Endothelial cell of umbilical vein (primary cell): ENCODE results near the gene ORMDL1. TPM values are rescaled to one million over a fixed set of nuclear protein-coding genes. Genes with fewer than 3 reads are reported as not detected.

ENCODE experiments used
- BruUV-seq: library from RNA; stranded (reverse); fragments of 400-500 nt; replicated peaks from 2 replicates; lab custom pipeline; 2021; lab: Mats Ljungman, UMichigan
- CTCF ChIA-PET: fragments of 300-600, 350-600 bp; sonication (Branson Sonifier 250); formaldehyde crosslinking; loops from one replicate; lab custom pipeline; 2021; ENCODE audit warnings: antibody characterized with exemption, inconsistent platforms; lab: Charles Lee
- POLR2A ChIA-PET: fragments of 300-600, 350-600 bp; sonication (Branson Sonifier 250); formaldehyde crosslinking; loops from one replicate; lab custom pipeline; 2021; ENCODE audit warnings: antibody characterized with exemption, inconsistent platforms; lab: Charles Lee
- DNase-seq: peaks from one replicate; pipeline ENCODE4 v3.0.0-alpha.2; 2011; ENCODE audit warnings: low read depth, low spot score
- FAIRE-seq: peaks from 2 replicates; lab custom pipeline; 2011; peaks lifted over from hg19 to GRCh38; lab: Jason Lieb, UNC
- H2AFZ ChIP-seq: 2 replicates; pipeline ENCODE4 v1.6.0; 2012; ENCODE audit warnings: low read depth, low read length, control low read depth, inconsistent platforms
- H3K27ac ChIP-seq: 2 replicates; pipeline ENCODE4 v1.5.1; 2011; ENCODE audit warnings: low read depth, mild to moderate bottlenecking, control low read depth, low read length, moderate library complexity; ENCODE audit not compliant: insufficient read depth
- H3K27me3 ChIP-seq, 2 experiments: 2 replicates each; pipeline versions ENCODE4 v1.6.0 to v1.6.1; 2011; ENCODE audit warnings: low read length in 2 of 2, mixed read lengths in 1 of 2; ENCODE audit not compliant: control insufficient read depth in 2 of 2, insufficient read depth in 2 of 2
- H3K36me3 ChIP-seq, 2 experiments: 2 replicates in 1 of 2; 3 replicates in 1 of 2; pipeline ENCODE4 v1.5.1; 2011; ENCODE audit warnings: low read length in 2 of 2, mild to moderate bottlenecking in 1 of 2, moderate library complexity in 1 of 2; ENCODE audit not compliant: control insufficient read depth in 2 of 2, insufficient read depth in 2 of 2; ENCODE audit errors: extremely low read depth in 1 of 2
- H3K4me1 ChIP-seq: 3 replicates; pipeline ENCODE4 v1.5.1; 2011; ENCODE audit warnings: mild to moderate bottlenecking, low read length; ENCODE audit not compliant: control insufficient read depth, insufficient read depth; ENCODE audit errors: extremely low read depth
- H3K4me2 ChIP-seq: 2 replicates; pipeline ENCODE4 v1.6.1; 2011; ENCODE audit warnings: low read length, control low read depth, mixed read lengths; ENCODE audit not compliant: insufficient read depth
- H3K4me3 ChIP-seq, 3 experiments: fragments of 200-600 bp in 1 of 3; sonication (generic), shearing (Covaris generic) in 1 of 3; replicated peaks in 1 of 3; 2 replicates each; pipeline ENCODE4 v1.5.1; 2011 to 2016; ENCODE audit warnings: control low read depth in 3 of 3, low read length in 3 of 3, mild to moderate bottlenecking in 2 of 3, inconsistent platforms in 1 of 3, low read depth in 1 of 3, moderate library complexity in 1 of 3; ENCODE audit not compliant: insufficient read depth in 1 of 3
- H3K79me2 ChIP-seq: 2 replicates; pipeline ENCODE4 v1.6.0; 2012; ENCODE audit warnings: low read length, inconsistent platforms; ENCODE audit not compliant: control insufficient read depth, insufficient read depth
- H3K9ac ChIP-seq: replicated peaks from 2 replicates; pipeline ENCODE3; 2011; ENCODE audit warnings: low read length, control low read depth; ENCODE audit not compliant: insufficient read depth; ENCODE audit errors: extremely low read depth
- H3K9me1 ChIP-seq: replicated peaks from 3 replicates; pipeline ENCODE4 v1.6.0; 2011; ENCODE audit warnings: mild to moderate bottlenecking, low read length; ENCODE audit not compliant: control insufficient read depth, insufficient read depth; ENCODE audit errors: extremely low read depth
- H3K9me3 ChIP-seq: replicated peaks from 2 replicates; pipeline ENCODE4 v1.5.1; 2012; ENCODE audit warnings: low read length, inconsistent platforms; ENCODE audit not compliant: control insufficient read depth, insufficient read depth
- H4K20me1 ChIP-seq: replicated peaks from 2 replicates; pipeline ENCODE3; 2011; ENCODE audit warnings: mild to moderate bottlenecking, low read length; ENCODE audit not compliant: control insufficient read depth, insufficient read depth; ENCODE audit errors: extremely low read depth
- CTCF ChIP-seq, 2 donors: IDR thresholded peaks; 1 replicate in 1 of 2; 2 replicates in 1 of 2; pipeline ENCODE4 v1.5.1; 2011; ENCODE audit warnings: low read length in 2 of 2, mild to moderate bottlenecking in 2 of 2, moderate library complexity in 2 of 2, control low read depth in 1 of 2, inconsistent platforms in 1 of 2, low read depth in 1 of 2; ENCODE audit not compliant: insufficient read depth in 1 of 2; ENCODE audit errors: extremely low read depth in 1 of 2
- EZH2 ChIP-seq: IDR thresholded peaks from 2 replicates; pipeline ENCODE4 v1.6.1; 2012; ENCODE audit warnings: borderline replicate concordance, low read depth, mild to moderate bottlenecking, moderate library complexity, low read length, inconsistent platforms; ENCODE audit not compliant: severe bottlenecking
- FOS ChIP-seq: IDR thresholded peaks from 2 replicates; pipeline ENCODE4 v1.6.1; 2011; ENCODE audit warnings: mild to moderate bottlenecking, low read length, moderate library complexity, borderline replicate concordance; ENCODE audit not compliant: insufficient read depth
- GATA2 ChIP-seq: IDR thresholded peaks from 2 replicates; pipeline ENCODE4 v1.7.0; 2011; ENCODE audit warnings: low read depth, mild to moderate bottlenecking, moderate library complexity, mixed read lengths, low read length; ENCODE audit not compliant: insufficient read length, insufficient read depth
- JUN ChIP-seq: IDR thresholded peaks from 2 replicates; pipeline ENCODE4 v1.6.1; 2011; ENCODE audit warnings: borderline replicate concordance, low read depth; ENCODE audit not compliant: insufficient read length, insufficient read depth
- MYC ChIP-seq: IDR thresholded peaks from one replicate; pipeline ENCODE4 v1.6.1; 2011; ENCODE audit warnings: mild to moderate bottlenecking, low read depth, low read length
- POLR2A ChIP-seq: IDR thresholded peaks from 2 replicates; pipeline ENCODE4 v1.6.1; 2012; ENCODE audit warnings: low read depth, mild to moderate bottlenecking, control low read depth, low read length
- POLR2AphosphoS5 ChIP-seq: IDR thresholded peaks from 2 replicates; pipeline ENCODE4 v1.6.1; 2012; ENCODE audit warnings: low read depth, mild to moderate bottlenecking, control low read depth, low read length, moderate library complexity; ENCODE audit not compliant: insufficient read depth
- dilution Hi-C: fragments of 300-500 bp; cut with MboI; formaldehyde crosslinking; loops from one replicate; pipeline ENCODE4 v1.15.0; 2019; ENCODE audit warnings: low sequenced_read_pairs; ENCODE audit not compliant: extremely low pct_ligation_motif_present
- intact Hi-C: fragments of 100-400 bp; cut with micrococcal nuclease; formaldehyde crosslinking; loops from one replicate; pipeline ENCODE4 v1.10.0; 2022
- polyA plus RNA-seq, 4 experiments: library from polyadenylated mRNA; depleted of rRNA in 3 of 4; stranded (reverse) in 3 of 4; unstranded in 1 of 4; fragments of >200 nt; gene quantifications; 2 replicates each; pipeline versions ENCODE4 v1.2.1 to v1.2.3, GENCODE V29; 2011 to 2012; ENCODE audit warnings: missing spikeins in 1 of 4
- total RNA-seq: library from RNA; stranded (reverse); gene quantifications from 2 replicates; pipeline ENCODE4 v1.2.3, GENCODE V29; 2021
- TF ChIP-seq, protein P1 (sequence below): IDR thresholded peaks from 2 replicates; pipeline ENCODE4 v1.6.1; 2011; ENCODE audit not compliant: insufficient read depth, insufficient read length

The ORMDL1 gene
- total and polyA plus RNA-seq, 2 donors (not counting 3 experiments of a cell fraction or from before 2014, with no cell fraction given): 54.5 to 58.0 TPM

- Histone ChIP-seq H3K9me3 (no peaks in the 10 kb centered on the region), H3K4me2 (no peak overlapping the region), H3K9me1 (no peaks in the 10 kb centered on the region), H3K79me2 (peaks cover 4% of the 10 kb centered on the region), H3K4me3 (no peak overlapping the region), H3K36me3 (peaks cover 0 to 9% of the 10 kb centered on the region in 2 experiments), H3K27me3 (no peaks in the 10 kb centered on the region), H3K9ac (no peak overlapping the region), H3K4me1 (no peaks in the 10 kb centered on the region), H4K20me1 (no peaks in the 10 kb centered on the region), H3K27ac (no peak overlapping the region), H2AFZ (no peak overlapping the region)
- POLR2A ChIA-PET: no interaction called here
- no TSS peak for BruUV-seq
- DNase-seq (peak; percentile 65), FAIRE-seq (no peak)
- CTCF ChIA-PET: interaction anchor here (0.9 to 2.7 kb wide), 18 partner anchors 8 to 515 kb away, joined by 3 to 51 read pairs (median 8); partner anchors contain the start of genes ANKAR, ASNSD1, MSTN and OSGEPL1
- dilution Hi-C loops (no loop called here), intact Hi-C loops (no loop called here)
- TF ChIP-seq GATA2 (no peak), FOS (peak; percentile 43), JUN (peak; percentile 15), POLR2A (no peak), EZH2 (no peak), CTCF (IDR thresholded peaks at IDR 0.05; ENCODE audit: extremely low read depth in 1 of 2, insufficient read depth in 1 of 2, low read depth in 1 of 2, low read length in 2 of 2) (no peak), POLR2AphosphoS5 (no peak), MYC (no peak)
- TF ChIP-seq, protein P1, sequence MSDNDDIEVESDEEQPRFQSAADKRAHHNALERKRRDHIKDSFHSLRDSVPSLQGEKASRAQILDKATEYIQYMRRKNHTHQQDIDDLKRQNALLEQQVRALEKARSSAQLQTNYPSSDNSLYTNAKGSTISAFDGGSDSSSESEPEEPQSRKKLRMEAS: no peak
Observed at GRCh38 chr2:189799531-189799930, 15.4 kb upstream of the ORMDL1 start.
